ENCODE results near the gene CADPS. TPM values are rescaled to one million over a fixed set of nuclear protein-coding genes. Genes with fewer than 3 reads are reported as not detected.

CADPS gene
- not detected in 5 replicates for total RNA-seq (2022; extraction: Qiagen RNA extraction; ENCODE audit: low read depth)

DNA sequence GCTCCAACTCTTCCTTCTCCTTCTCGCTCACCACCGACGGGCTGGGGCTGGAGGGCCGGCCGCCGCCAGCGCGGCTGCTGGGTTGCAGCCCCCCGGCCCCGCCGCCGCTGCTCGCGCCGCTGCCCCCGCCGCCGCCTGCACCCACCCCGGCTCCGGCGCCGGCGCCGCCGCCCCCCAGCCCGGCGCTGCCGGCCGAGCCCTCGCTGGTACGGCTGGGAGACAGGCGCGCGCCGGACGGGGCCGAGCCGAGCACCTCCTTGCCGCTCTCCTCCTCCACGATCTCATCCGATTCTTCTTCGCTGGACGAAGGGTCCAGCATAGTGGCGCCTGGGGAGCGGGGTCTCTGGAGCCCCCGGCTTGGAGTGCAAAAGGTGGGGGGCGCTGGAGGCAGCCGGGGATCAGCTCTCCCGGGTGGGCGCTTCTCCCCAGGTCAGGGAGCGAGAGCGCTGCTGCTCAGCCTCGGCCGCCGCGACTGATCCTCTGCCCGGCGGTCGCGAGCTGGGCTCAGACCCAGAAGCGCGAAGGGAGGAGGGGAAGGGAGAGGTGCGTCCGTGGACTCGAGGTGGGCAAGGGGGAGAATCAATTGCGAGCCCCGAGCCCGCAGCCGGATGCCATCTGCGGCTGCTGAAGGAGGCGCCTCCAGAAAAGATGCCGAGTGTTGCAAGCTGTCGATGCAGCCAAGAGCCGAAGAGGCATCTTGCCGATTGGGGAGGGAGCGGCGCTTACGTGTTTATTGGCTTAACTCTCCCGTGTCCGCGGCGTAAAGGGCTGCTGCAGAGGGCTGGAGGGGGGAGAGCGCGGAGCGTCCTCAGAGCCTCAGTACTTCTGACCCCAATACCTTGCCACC lies at the start of gene CADPS:
TSS of gene CADPS (minus strand) at position 706 of the 847 bp plus-strand sequence. CDS start at position 319, 387 bp downstream.

DNA sequence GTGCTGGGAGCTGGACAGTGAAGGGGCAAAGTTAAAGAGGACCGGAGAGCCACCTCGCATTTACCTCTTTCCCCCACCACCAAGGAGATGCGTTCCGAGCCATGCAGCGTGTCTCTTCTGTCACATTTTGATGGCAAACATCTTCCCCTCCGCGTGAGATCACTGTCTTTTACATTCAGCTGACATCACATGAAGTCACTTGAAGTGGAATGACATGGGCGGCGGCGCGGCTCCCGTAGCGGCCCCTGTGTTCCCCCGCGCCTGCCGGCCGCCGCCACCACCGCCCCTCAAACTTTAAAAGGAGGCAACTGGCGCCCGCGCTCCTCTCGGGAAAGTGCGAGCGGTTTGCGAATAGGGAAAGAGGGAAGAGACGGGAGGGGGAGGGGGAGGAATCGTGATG lies 502.0 kb downstream of the CADPS start, which contains the start of gene FEZF2:
TSS of gene FEZF2 (minus strand) at position 336 of the 400 bp plus-strand sequence. CDS start 682 bp downstream, outside the sequence.

